ENCODE data around the gene DLX5.

Gene DLX5

GRCh38 chr7:96976106-96976505 is 48.5 kb downstream of the DLX5 start:
- no peak for DNase-seq (ENCODE audit: low spot score)
- in situ Hi-C loops (cut with MboI; ENCODE audit: low sequenced_read_pairs, unreplicated experiment): no loop called here

GRCh38 chr7:96973986-96974385 is 50.6 kb downstream of the DLX5 start:
- DNase-seq (ENCODE audit: low spot score): no peak
- no peak for TF ChIP-seq CTCF (IDR thresholded peaks at IDR 0.05; ENCODE audit: borderline replicate concordance, control extremely low read depth, extremely low read depth, insufficient read depth, missing control alignments)
- in situ Hi-C loops (cut with MboI; ENCODE audit: low sequenced_read_pairs, unreplicated experiment): no loop called here

More at GRCh38 chr7:96976106-96976505, 48.5 kb downstream of the DLX5 start:
- no peak for TF ChIP-seq CTCF (IDR thresholded peaks at IDR 0.05; ENCODE audit: borderline replicate concordance, control extremely low read depth, extremely low read depth, insufficient read depth, missing control alignments)

- DNase-seq (ENCODE audit: low spot score): no peak
- no peak for TF ChIP-seq CTCF (IDR thresholded peaks at IDR 0.05; ENCODE audit: borderline replicate concordance, control extremely low read depth, extremely low read depth, insufficient read depth, missing control alignments)
- in situ Hi-C loops (cut with MboI; ENCODE audit: low sequenced_read_pairs, unreplicated experiment): no loop called here
Measured at GRCh38 chr7:96970739-96971138, 53.9 kb downstream of the DLX5 start.
